Measurements from ENCODE around the gene SH2B3. TPM values are rescaled to one million over a fixed set of nuclear protein-coding genes. Genes with fewer than 3 reads are reported as not detected.

Gene SH2B3
- total RNA-seq, 1 experiment from 2014 or later = 2.4 TPM

DNA sequence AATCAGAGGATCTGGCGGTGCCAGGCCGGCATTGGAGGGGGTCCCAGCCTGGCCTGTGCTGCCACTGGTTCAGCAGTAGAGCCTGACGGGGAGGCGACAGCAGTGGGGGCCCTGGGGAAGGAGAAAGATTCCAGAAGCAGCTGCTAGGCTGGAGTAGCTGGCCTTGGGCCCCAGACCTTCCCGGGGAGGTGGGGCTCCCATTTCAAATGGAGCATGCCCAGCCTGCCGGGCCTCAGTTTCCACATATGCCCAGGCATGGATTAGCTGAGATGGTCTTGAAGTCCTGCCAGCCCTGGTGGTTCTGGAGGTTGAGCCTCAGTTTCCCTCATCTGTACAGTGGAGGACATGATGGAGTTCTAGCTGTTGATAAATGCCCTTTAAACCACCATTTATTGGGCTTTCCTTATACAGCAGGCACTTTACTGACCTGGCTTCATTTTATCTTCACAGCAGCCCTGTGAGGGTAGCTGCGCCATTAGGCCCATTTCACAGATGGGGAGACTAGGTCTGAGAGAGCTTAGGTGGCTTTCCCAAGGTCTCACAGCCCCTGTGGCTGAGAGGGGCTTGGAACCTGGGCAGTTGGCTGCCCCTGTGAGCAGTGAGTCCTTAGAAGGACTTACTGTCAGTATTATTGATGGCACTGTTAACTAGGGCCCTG, 21.8 kb downstream of the SH2B3 start:
- DNase-seq (ENCODE audit: low spot score) = no peak

DNA sequence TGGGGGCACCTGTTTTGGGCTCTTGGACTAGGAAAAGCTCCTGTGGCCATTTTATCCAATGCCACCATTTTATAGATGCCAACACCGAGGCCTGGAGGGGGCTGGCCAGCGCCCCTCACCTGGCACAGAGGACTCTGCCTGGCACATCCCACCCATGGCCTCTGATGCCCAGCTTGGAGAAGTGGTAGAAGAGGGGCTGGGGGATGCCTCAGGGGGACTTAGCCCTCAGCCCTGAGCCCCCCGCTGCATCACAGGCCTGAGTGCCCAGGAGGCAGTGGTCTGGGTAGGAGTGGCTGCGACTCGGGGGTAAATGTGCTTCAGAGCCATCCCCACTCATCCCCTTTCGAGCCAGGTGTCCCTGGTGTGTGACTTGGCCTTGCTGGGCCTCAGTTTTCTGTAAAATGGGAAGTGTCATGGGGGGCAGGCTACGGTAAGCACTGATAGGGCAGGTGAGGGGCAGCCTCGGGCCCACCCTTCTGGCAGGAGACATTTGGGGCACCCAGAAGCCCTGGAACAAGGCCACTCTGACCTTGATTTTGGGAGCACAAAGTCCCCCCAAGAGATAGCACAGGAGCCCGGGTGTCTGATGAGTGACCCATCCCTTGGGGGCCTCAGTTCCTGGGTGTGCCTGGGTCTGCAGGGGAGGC, 22.5 kb downstream of the SH2B3 start:
- no peak for DNase-seq (ENCODE audit: low spot score)

DNA sequence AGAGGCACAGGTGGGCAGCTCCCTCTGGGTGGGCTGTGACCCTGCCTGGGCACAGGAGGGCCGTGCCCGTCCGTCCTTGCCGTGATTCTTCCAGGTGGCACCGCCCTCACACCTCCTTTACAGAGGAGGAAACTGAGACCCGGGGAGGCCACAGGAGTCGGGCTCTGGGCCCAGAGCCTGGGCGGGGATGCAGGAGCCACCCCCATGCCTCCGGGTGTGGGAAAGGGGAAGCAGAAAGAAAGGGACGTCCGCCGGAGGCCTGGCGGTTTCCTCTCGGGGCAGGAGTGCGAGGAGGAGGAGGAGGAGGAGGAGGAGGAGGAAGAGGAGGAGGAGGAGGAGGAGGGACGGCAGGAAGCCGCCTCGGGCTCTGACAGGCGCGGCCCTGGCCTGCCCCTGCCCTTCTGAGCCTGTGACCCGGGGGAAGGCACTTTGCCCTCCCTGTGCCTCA, 23.0 kb downstream of the SH2B3 start:
- DNase-seq (ENCODE audit: low spot score) = no peak

DNA sequence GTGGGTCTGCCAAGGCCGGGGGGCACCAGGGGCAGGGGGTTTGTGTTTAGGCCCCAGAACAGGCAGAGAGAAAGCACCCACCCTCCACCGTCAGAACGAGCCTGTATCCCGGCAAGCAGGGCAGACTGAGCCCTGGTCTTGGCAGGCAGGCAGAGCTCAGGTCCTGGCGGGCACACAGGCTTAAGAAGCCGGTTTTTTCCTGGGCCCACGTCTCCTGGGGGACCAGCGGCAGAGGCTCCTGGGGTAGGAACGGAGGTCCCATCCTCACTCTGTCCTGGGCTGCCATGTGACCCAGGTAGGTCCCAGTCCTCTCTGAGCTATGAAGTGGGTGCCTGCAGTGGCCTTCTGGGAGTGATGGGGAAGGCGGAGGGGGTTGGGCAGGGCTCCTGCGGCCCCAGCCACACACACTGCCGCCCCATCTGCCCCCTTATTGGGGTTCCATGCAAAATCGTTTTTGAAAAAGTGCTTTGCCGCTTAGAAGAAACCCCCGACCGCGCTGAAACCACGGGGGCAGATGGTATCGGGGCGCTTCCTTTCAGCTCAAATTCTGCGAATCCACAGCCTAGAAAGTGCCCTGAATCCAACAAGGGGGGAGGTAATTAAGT, 24.2 kb downstream of the SH2B3 start:
- no peak for DNase-seq (ENCODE audit: low spot score)

DNA sequence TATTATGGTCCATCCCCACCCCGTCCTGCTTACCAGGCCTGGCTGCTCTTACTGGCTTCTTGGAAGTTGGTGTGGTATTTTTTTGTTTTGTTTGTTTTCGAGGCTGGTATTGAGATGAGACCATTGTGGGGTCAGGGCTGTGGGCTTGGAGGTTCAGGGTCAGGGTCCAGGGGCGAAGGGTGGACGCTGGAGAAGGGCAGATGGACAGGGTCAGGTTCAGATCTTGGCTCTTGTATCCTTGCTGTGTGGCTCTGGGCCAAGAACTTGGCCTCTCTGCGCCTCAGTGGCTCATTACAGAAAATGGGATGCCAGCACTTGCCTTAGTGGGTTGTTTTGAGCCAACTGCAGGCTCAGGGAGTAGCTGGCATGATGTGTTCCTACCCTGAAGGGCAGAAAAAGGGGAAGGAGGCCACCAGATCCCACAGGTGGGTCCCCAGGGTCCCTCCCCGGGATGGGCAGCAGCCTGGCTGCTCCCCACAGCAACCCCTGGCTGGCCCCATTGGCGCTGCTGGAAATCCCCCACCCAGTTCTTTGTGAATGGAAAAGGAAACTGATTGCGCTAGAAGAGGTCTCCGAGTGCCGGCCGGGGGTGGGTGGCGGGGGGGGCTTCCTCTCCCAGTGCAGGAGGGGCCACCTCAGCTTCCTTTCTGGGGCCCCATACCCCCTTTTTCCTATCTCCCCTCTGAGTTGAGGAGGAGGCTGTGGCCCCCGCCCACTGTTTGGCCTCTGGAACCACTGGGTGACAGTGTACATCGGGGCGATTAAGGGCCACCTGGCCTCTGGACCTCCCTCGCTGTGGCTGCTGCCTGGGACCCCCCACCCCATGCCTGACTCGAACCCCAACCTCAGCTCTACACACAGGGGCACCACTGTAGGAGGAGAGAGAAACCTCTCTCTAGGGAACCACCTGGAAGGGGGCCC, 25.0 kb downstream of the SH2B3 start:
- DNase-seq (ENCODE audit: low spot score) = no peak

DNA sequence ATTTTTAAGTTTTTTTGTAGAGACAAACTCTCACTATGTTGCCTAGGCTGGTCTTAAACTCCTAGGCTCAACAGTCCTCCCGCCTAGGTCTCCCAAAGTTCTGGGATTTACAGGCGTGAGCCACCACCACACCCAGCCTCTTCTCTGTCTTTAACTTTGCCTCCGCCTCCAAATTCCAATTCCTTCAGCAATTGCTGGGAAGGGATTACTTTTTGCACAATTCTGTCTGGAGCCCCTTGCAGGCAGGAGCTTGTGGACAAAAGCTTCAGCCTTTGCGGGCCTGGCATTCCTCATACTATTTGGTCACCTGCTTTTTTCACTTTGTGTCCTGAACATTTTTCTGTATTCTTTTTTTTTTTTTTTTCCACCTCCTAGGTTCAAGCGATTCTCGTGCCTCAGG, 26.0 kb downstream of the SH2B3 start:
- no peak for DNase-seq (ENCODE audit: low spot score)

DNA sequence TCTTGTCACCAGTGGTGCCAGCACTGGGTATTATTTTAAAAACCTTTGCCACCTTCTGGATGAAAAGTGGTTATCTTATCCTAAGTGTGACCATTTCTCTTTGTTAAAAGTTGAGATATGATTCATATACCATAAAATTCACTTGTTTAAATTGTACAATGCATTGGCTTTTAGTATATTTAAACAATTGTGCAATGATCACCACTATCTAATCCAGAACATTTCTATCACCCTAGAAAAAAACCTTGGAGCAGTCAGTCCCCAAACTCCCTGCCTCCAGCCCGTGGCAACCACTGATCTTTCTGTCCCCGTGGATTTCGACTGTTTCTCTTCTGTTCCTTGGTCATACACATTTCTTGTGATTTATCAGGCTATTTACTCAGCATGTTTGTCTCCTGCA, 28.3 kb downstream of the SH2B3 start:
- DNase-seq (ENCODE audit: low spot score) = no peak

DNA sequence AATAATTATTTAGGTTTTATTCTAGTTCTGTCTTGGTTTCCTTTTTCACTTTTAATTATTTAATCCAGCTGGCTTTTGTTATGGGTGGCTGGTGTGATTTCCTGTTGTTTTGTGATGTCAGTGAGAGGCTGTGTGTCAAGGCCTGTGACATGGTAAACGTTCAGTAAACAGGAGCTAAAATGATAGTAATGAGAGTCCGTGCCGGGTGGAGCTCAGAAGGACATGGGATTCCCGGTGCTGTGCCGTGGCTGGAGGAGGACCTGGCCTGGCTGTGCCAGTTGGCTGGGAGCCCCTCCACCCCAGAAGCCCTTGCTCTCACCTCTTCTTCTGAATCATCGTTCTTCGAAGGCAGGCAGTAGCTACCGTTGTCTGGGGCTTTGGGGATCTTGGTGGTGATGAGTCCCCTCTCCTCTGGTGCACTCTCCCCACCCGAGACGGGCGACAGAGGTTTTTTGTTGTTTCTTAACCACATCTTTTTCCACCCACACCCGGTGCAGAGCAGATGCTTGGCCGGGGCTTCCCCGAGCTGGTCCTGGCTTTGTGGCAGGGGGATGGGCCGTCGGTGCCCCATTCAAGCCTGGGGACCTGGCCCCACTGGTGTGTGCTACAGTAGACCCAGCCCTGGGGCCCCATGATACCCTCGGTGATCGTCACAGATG, 29.1 kb downstream of the SH2B3 start:
- no peak for DNase-seq (ENCODE audit: low spot score)

DNA sequence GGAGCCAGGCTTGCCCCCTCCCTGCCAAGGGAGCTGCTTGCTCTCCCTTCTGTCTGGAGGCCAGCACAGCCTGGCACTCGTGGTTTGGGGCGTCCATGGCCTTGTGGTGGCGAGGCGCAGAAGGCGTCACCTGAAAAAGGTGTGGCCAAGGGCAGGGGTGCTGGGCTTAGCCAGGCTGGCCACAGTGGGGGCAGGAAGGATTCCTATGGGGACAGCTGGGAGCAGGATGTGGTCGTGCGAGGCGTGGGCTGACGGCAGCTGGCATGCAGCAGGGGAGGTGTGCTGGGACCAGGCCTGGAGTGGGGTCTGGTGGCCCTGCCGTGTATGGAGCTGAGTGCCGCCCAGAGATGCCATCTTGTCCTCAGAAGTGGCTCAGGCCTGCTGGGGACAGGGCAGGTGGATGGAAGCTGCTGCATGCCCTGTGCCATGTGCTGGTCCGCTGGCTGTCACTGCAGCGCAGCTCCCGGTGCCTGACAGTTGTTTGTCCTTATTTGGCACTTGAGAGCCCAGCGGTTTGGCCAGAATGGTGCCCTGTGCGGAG, 30.0 kb downstream of the SH2B3 start:
- no peak for DNase-seq (ENCODE audit: low spot score)

DNA sequence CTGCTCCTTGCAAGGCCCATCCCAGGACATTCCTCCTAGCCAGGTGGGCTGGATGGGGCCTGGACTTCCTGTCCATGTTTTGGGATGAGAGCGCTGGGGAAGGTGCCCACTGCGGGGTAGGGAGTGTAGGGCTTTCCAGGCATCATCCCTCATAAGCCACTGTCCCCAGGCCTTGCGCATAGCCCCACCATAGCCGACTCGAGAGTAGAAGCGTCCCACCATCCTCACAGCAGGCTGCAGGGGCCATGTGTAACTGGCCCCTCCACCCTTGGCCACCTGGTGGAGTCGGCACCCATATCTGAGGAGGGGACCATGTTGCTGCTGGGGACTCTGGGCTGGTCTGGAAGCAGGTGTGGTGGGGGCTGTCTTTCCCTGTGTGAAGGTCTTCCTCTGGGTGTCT, 30.5 kb downstream of the SH2B3 start:
- DNase-seq (ENCODE audit: low spot score) = no peak

DNA sequence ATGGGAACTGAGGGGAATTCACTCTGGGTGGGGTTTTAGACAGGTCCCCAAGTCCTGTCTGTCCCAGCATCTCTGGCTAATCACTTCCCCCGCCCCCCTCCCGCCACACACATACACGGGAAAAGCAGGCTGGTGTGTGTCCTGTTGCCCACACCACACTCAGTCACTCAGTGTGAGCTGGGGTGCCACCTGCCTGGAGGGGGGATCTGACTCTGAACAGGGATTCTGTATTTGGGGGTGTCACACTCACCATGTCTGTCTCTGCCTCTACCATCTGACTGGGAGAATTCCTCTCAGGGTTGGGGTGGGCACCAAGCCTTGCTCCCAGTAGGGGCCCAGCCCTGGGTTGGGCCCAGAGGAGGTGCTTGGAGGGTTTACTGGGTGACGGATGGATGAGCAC, 31.1 kb downstream of the SH2B3 start:
- no peak for DNase-seq (ENCODE audit: low spot score)

DNA sequence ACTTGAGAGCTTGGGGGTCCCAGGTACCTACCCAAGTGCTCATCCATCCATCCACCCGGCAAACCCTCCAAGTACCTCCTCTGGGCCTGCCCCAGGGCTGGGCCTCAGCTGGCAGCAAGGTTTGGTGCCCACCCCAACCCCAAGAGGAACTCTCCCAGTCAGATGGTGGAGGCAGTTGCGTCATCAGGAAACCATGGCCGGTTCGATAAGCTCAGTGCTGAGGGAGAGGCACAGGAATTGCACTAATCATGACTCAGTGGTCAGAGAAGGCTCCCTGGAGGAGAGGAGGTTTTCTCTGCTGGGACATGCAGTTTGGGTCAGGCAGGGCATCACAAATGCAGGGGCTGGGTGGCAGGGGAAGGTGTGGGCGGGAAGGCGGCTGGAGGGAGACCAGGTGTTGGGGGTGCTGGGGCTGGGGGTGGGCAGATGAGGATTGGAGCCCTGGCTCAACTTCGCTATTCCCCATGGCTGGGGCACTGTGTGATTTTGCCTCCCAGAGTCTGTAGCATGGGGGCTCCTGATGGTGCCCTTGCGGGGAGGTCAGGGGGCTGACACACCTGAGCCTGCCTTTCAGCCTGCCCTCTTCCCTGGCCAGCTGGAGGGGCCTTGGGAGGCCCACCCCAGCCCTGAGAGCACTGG, 32.2 kb downstream of the SH2B3 start:
- DNase-seq (ENCODE audit: low spot score) = no peak

DNA sequence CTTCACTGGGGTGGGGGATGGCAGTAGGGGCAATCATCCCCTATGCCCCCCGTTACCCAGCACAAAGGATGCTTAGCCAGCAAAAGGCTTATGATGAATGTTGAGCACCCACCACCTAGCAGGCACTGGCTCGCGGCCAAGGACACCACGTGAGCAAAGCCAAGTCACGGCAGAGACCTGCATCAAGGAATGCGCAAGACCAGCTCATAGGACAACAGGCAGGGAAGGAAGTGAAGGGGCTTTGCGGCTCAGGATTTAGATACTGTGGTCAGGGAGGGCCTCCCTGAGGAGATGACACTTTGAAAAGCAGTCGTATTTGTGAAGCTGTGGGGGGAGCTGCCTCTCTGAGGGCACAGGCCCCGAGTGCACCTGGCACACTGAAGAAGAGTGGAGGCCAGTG, 32.8 kb downstream of the SH2B3 start:
- no peak for DNase-seq (ENCODE audit: low spot score)

DNA sequence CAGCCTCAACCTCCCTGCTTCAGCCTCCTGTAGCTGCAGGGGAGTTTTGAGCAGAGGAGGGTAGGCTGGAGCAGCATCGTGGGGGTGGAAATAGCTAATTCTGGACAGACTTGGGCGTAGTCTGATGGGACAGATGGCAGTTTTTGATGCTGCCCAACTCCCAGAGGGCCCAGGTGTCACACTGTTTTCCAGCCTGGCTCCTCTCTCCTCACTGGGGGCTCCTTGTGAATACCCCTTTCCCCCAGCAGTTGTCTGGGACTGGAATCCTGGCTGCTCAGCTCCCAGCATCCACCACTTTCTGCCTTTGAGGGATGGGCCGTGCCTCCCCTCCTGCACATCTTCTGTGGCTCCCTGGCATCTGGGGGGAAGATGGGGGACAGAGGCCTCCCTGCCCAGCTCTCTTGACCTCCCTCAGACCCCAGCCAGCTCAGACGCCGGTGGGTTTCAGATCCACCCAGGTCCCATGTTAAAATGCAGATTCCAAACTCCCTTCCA, 34.0 kb downstream of the SH2B3 start:
- no peak for DNase-seq (ENCODE audit: low spot score)

DNA sequence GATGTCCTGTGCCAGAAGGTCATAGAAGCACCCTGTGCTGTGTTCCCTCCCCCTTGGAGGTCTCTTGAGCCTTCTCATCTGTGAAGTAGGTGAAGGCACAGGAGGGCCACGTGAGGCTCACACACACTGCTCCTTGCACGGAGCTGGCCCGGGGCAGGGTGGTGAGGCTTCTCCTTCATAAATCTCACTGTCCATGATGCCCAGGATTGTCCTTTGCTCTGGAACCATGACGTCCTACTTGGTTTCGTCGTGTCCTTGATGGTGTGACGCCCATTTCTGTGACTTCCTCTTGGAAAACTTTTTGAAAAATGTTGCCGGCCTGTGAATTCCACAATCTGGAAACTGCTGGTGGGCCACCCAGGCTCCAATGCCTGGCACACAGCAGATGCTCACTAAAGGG, 34.4 kb downstream of the SH2B3 start:
- no peak for DNase-seq (ENCODE audit: low spot score)

DNA sequence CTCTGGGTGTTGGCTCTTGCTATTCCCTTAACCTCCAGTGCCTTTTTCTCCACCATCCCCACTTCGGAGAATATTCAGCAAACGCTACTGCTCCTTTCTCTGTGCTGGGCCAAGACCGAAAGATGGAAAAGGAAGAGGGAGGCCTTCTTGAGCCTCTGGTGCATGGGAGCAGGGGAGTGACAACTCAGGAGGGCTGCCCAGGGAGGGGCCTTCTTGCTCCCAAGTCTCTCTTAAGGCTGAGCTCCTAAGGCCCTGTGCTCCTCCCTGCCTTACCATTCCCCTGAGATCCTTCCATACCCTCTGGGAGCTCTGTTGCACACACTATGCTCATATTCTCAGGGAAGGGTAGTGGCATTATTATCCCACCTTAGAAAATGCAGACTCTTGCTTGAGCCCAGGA, 34.9 kb downstream of the SH2B3 start:
- no peak for DNase-seq (ENCODE audit: low spot score)

DNA sequence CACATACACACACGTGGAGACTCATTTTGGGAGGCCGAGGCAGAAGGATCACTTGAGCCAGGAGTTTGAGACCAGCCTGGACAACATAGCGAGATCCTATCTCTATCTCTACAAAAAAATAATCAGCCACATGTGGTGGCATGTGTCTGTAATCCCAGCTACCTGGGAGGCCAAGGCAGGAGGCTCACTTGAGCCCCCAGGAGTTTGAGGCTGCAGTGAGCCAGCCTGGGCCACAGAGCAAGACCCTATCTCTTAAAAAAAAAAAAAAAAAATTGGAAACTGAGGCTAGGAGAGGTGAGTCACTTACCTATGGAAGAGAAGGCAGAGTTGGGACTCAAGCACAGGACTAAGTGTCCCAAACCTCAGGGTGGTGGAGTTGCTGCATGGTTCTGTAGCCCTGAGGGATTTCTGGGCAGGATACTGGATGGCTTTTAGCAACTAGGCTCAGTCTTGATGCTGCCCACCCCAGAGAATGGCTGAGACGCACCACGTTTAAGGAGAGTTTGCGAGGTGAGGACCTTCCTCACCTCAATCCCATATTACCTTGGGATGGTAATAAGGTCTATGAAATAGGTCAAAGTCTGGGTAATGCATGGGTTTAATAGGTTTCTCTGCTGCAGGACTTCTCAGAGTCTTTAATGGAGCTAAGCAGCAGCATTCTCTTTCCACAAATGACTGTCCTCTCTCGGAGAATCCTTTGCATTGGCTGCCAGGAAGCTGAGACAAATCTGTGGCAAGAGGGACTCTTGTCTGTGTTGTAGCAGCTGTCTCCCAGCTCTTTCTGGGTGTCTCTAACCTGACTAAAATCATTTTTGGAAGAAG, 35.6 kb downstream of the SH2B3 start:
- no peak for DNase-seq (ENCODE audit: low spot score)

DNA sequence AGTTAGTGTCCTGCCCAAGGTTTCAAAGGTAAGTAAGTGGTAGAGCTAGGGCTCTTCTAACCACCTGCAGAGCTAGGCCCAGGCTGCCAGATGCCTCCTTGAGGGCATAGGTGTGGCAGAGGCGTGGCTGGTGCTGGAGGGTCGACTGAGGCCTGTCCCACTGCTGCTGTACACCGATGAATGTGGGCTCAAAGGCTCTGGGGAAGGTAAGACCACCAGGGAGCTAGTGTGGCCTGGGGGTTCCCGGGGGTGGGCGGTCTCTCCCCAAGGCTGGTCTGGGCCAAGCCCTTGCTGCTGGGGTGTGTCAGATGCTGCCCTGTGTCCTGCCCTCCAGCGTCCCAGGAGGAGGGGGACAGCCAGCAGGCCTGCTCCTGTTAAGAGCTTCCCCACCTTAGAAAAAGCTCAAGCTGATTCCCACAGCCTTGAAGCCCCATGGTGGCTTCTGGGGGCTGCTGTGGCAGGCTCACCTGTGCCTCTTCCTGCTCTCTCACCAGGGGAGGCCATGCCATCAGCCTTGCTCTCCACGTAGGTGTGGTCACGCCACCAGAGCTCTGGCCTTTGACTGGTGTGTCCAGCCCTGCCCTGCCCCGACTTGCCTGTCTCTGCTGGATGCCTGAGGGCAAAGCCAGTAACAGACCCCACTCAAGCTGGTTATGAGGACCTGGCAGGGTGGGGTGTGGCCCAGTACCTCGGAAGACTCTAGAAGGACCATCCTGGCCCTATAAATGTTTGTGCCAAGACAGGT, 36.8 kb downstream of the SH2B3 start:
- DNase-seq (ENCODE audit: low spot score) = no peak

DNA sequence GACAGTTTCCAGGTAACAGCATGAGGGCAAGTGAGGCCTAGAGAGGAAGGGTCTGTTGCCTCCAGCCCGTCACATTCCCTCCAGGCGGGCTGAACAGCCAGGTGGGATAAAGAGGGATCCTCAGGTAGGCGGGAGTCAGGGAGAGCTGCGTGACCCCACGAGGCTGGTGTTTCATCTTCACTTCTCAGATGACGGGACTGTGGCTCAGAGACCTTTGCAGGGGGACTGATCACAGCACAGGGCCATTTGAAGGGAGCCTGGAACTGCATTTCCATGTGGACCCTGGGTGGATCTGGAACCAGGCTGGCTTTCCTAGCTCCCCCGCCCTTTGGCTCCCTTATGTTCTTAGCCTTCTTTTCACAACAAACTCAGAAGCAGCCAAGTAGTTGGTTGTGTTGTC, 37.4 kb downstream of the SH2B3 start:
- DNase-seq (ENCODE audit: low spot score) = no peak
